NCI-H1092 (cell line): ENCODE measurements around the gene GIGYF2.

Source experiments
- DNase-seq: peaks from one replicate; lab custom pipeline; 2025; lab: John Stamatoyannopoulos, UW

Gene GIGYF2

GRCh38 chr2:232861353-232861752 lies 164.2 kb downstream of the GIGYF2 start:
- DNase-seq = no peak

DNA sequence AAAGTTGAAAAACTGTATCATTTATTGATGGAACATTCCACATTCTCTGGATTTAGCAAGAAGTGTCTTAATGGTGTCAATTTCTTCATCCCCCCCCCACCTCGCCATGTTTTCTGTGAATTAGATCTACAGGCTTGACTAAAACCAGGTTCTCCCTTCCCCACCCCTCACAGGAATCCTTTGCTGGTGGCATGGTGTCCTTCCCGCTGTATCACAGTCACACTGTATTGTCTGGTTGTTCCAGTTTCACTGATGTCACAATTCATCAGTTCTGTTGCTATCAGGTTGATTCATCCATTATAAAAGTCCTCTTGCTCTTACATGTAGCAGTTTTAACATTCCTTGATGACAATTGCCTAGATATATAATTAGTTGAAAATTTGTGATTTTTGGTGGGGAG lies 166.9 kb downstream of the GIGYF2 start:
- DNase-seq = no peak

DNA sequence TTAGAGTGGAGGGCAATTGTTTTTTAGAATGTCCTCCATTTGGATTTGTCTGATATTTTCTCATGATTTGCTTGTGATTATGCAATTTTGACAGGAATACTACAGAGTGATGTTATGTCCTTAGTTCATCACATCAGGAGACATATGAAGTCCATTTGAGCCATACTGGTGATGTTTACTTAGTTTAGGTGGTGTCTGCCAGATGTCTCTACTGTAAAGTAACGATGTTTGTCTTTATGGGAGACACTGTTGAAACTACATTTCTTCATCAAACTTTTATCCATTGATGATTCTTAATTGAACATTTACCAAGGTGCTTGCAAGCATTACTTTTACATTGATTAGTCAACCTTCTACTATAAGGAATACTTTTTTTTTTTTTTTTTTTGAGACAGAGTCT lies 168.0 kb downstream of the GIGYF2 start:
- DNase-seq = no peak

- DNase-seq = no peak
Measured at GRCh38 chr2:232866104-232866503, 169.0 kb downstream of the GIGYF2 start.

GRCh38 chr2:232869138-232870017 lies 172.2 kb downstream of the GIGYF2 start:
- no peak for DNase-seq

DNA sequence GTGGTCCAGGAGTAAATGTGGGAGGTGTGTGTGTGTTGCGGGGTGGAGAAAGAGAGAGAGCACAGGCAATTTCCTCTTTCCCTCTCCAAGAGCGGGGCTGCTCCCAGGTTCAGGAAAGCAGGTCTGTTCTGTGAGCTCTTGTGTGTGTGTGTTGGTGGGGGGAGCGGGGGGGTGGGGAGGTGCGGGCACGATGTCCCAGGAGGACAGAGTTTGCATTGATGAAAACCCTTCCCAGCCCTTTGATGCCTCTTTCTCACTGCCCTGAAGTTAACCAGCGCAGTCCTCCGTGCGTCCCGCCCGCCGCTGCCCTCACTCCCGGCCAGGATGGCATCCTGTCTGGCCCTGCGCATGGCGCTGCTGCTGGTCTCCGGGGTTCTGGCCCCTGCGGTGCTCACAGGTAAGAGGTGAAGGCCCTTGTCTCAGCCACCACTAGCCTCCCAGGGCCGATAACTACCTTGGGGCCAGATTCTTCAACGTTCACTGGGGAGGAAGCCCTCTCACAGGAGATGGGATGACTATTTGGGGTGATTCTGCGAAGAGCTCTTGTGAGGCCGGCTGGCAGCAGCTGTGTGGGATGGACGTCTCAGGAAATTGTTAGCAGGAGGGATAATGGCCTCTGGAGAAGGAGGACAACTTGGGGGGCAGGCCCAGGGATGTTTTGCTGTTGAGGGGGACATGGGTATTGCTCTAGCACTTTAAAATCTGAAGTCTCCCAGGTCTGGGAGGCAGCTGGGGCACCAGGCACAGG lies 173.1 kb downstream of the GIGYF2 start, which contains the start of gene SNORC:
Gene SNORC, plus strand, starts transcription at position 247 of the 748 bp plus-strand sequence. Its CDS starts 78 bp downstream, at position 325.
- DNase-seq = no peak

DNA sequence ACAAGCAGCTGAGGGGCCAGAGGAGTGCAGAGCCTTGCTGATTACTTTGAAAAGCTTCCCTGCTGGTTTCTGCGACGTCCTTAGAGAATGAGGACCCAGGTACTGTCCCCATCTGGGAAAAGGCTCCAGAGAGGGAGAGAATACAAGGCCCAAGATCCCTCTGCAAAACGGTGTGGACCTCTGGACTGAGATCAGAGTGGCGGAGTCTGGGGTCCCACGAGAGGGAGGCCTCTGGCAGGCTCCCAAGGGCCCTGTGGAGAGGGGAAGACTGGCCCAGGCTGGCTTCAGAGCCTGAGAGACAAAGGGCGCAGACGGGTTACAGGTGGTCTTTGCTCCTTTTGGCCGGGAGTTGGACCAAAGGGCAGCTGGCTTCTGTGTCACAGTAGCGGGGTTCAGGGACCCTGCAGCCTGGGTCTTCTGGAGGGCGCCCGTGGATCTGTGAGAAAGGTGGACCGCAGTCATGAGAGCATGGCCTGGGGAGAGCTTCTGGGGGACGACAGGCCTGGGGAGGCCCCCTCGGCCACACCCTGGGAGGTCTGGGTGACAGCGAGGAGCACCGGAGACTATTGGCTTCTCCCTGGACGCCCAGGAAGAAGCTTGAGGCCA lies 173.7 kb downstream of the GIGYF2 start:
- no peak for DNase-seq

DNA sequence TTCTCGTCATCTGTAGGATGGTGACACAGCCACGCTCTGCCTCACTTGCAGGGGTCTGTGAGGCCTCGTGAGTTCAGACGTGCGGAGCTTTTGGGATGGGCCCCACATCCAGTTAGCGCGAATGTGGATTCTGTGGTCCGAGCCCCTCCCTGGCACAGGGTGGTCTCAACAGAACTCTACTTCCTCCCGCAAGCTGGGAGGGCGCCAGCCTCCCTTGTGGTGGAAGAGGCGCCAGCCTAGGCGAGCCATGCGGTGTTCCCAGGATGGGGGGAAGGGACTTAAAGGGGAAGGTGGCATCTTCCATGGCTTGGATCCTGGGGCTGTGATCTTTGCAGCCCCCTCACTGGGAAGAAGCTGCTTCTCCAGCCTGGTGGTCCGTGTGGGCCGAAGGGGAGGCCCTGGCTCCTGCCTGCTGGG lies 174.3 kb downstream of the GIGYF2 start:
- no peak for DNase-seq

- no peak for DNase-seq
Measured at GRCh38 chr2:232871835-232872736, 175.0 kb downstream of the GIGYF2 start.

GRCh38 chr2:232872826-232873225 lies 175.7 kb downstream of the GIGYF2 start:
- DNase-seq = no peak

- no peak for DNase-seq
Measured at GRCh38 chr2:232873292-232873908, 176.3 kb downstream of the GIGYF2 start.

GRCh38 chr2:232873909-232874641 lies 176.9 kb downstream of the GIGYF2 start:
- no peak for DNase-seq

GRCh38 chr2:232874677-232875223 lies 177.6 kb downstream of the GIGYF2 start:
- DNase-seq = no peak

GRCh38 chr2:232875256-232876121 lies 178.4 kb downstream of the GIGYF2 start:
- DNase-seq = peak; percentile 12

DNA sequence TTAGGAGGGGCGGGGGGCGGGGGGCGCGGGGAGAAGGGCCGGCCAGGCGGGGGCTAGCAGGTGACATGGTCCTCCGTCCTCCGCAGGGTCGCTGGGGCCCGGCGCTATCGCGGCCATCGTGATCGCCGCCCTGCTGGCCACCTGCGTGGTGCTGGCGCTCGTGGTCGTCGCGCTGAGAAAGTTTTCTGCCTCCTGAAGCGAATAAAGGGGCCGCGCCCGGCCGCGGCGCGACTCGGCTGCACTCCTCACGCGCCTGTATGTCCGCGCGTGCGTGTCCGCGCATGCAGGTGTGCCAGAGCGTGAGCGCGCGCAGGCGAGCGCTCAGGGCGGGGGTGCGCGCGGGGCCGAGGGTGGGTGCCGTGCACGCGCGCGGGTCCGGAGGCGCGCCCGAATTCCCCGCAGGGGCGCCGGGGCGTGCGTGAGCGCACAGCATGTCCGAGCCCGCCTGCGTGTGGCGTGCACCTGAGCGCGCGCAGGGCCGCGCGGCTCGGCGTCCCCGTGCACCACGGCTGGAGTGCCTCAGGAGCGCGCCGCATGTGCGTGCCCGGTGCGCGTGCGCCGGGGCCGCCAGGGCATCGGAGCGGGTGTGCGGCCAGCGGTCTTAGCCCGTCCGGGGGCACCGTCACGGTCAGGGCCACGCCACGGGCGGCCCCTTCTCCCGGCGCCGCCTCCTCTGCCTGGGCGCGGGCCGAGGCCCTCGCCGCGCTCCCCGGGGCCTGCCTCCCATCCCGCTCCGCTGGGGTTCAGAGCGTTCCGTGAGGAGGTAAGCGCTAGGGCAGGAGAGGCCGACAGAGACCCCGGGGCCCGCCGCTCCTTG lies 179.2 kb downstream of the GIGYF2 start:
- peak; percentile 46 for DNase-seq

- no peak for DNase-seq
Measured at GRCh38 chr2:232876978-232877441, 179.9 kb downstream of the GIGYF2 start.

- DNase-seq = no peak
Measured at GRCh38 chr2:232877940-232878511, 180.9 kb downstream of the GIGYF2 start.
